Measurements from ENCODE around the gene CLEC2L.

DNA sequence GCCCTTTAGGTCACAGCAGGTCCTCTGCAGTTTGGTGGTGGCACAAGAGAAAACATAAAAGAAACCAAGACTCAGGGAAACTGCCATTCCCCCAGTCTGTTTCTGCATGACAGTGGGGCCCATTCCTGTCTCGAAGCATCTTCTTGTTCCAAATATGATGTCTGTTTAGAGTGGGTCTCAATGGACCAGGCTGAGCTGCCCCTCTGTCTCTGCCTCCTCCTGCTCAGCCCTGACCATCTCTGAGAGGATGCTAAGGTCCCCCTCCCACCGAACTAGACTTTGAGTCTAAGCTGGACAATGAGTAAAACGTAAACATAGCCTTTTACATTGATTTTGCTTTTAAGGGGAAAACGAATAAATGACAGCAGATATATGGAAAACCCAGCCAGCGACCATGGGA, 40.4 kb downstream of the CLEC2L start:
- TF ChIP-seq TEAD4 (IDR thresholded peaks at IDR 0.05) (no peak), RAD21 (IDR thresholded peaks at IDR 0.05; ENCODE audit: low read depth) (no peak), EP300 (IDR thresholded peaks at IDR 0.05; ENCODE audit: borderline replicate concordance) (no peak), NFIC (IDR thresholded peaks at IDR 0.05) (no peak), TAF1 (IDR thresholded peaks at IDR 0.05; ENCODE audit: low read depth) (no peak), CEBPB (IDR thresholded peaks at IDR 0.05) (no peak), CREB1 (IDR thresholded peaks at IDR 0.05; ENCODE audit: low read depth) (no peak), YY1 (IDR thresholded peaks at IDR 0.05; ENCODE audit: low read depth) (no peak), FOXM1 (IDR thresholded peaks at IDR 0.05; ENCODE audit: borderline replicate concordance, low read depth) (no peak), TCF12 (IDR thresholded peaks at IDR 0.05; ENCODE audit: low read depth) (no peak), EGR1 (IDR thresholded peaks at IDR 0.05) (no peak)
- TF ChIP-seq, protein P1, sequence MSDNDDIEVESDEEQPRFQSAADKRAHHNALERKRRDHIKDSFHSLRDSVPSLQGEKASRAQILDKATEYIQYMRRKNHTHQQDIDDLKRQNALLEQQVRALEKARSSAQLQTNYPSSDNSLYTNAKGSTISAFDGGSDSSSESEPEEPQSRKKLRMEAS (IDR thresholded peaks at IDR 0.05), result no peak
- TF ChIP-seq, protein P2, sequence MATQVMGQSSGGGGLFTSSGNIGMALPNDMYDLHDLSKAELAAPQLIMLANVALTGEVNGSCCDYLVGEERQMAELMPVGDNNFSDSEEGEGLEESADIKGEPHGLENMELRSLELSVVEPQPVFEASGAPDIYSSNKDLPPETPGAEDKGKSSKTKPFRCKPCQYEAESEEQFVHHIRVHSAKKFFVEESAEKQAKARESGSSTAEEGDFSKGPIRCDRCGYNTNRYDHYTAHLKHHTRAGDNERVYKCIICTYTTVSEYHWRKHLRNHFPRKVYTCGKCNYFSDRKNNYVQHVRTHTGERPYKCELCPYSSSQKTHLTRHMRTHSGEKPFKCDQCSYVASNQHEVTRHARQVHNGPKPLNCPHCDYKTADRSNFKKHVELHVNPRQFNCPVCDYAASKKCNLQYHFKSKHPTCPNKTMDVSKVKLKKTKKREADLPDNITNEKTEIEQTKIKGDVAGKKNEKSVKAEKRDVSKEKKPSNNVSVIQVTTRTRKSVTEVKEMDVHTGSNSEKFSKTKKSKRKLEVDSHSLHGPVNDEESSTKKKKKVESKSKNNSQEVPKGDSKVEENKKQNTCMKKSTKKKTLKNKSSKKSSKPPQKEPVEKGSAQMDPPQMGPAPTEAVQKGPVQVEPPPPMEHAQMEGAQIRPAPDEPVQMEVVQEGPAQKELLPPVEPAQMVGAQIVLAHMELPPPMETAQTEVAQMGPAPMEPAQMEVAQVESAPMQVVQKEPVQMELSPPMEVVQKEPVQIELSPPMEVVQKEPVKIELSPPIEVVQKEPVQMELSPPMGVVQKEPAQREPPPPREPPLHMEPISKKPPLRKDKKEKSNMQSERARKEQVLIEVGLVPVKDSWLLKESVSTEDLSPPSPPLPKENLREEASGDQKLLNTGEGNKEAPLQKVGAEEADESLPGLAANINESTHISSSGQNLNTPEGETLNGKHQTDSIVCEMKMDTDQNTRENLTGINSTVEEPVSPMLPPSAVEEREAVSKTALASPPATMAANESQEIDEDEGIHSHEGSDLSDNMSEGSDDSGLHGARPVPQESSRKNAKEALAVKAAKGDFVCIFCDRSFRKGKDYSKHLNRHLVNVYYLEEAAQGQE (IDR thresholded peaks at IDR 0.05; ENCODE audit: low read depth), result no peak

Measured in Ishikawa (cell line).